Activated naive CD4-positive, alpha-beta T cell (primary cell): ENCODE measurements around the gene PPP2R5D.
"Not testable (repeated sequence)": the region's sequence is repeated elsewhere in the genome, so short reads cannot be mapped to it uniquely, and the experiment has no call there.

Experiments used
- DNase-seq, 4 experiments: peaks; one replicate each; lab custom pipeline; 2025; lab: John Stamatoyannopoulos, UW

PPP2R5D gene

GRCh38 chr6:43029120-43029519 lies 44.8 kb downstream of the PPP2R5D start:
- no peak for DNase-seq

- DNase-seq, result no peak
These were observed 48.0 kb downstream of the PPP2R5D start for GRCh38 chr6:43032326-43032725.

- no peak for DNase-seq
These were observed 49.3 kb downstream of the PPP2R5D start for GRCh38 chr6:43033496-43034189.

- DNase-seq, result no peak
These were observed 49.8 kb downstream of the PPP2R5D start for GRCh38 chr6:43034190-43034525.

GRCh38 chr6:43035495-43036194 lies 51.3 kb downstream of the PPP2R5D start:
- no peak for DNase-seq

- DNase-seq, result no peak
These were observed 52.3 kb downstream of the PPP2R5D start for GRCh38 chr6:43036712-43037111.

- no peak for DNase-seq
These were observed 52.8 kb downstream of the PPP2R5D start for GRCh38 chr6:43037197-43037596.

GRCh38 chr6:43037706-43038105 lies 53.3 kb downstream of the PPP2R5D start:
- no peak for DNase-seq

GRCh38 chr6:43038727-43039126 lies 54.4 kb downstream of the PPP2R5D start:
- DNase-seq, result no peak

GRCh38 chr6:43040542-43041257 lies 56.3 kb downstream of the PPP2R5D start:
- DNase-seq, result no peak

GRCh38 chr6:43041475-43041874 lies 57.1 kb downstream of the PPP2R5D start:
- DNase-seq, result not testable (repeated sequence)

- no peak for DNase-seq
These were observed 58.9 kb downstream of the PPP2R5D start for GRCh38 chr6:43043310-43043709.

GRCh38 chr6:43045371-43045930 lies 61.1 kb downstream of the PPP2R5D start:
- DNase-seq, result no peak

GRCh38 chr6:43047998-43048397 lies 63.6 kb downstream of the PPP2R5D start:
- DNase-seq, result no peak

GRCh38 chr6:43050981-43051380 lies 66.6 kb downstream of the PPP2R5D start:
- DNase-seq, result no peak

- no peak for DNase-seq
These were observed 68.0 kb downstream of the PPP2R5D start for GRCh38 chr6:43052225-43052841.

GRCh38 chr6:43052842-43053544 lies 68.6 kb downstream of the PPP2R5D start:
- DNase-seq, result peak in 1 of 4 experiments; percentile 29

- peak; percentile 64 to 86 (median 74) for DNase-seq
These were observed 69.3 kb downstream of the PPP2R5D start, which contains the start of gene CUL7 for GRCh38 chr6:43053545-43054205. Gene CUL7 (minus strand): TSS chr6:43053851. CDS start chr6:43052788, 1,063 bp downstream.

GRCh38 chr6:43054206-43054943 lies 70.0 kb downstream of the PPP2R5D start:
- no peak for DNase-seq

- DNase-seq, result no peak
These were observed 71.6 kb downstream of the PPP2R5D start for GRCh38 chr6:43055966-43056365.
